GM18907 (cell line): ENCODE results near the gene SERPINE3.

Experiments used
- ATAC-seq: cut with Tn5 transposase; IDR thresholded peaks from one replicate; pipeline ENCODE4 v1.9.1; 2021; ENCODE audit warnings: mild to moderate bottlenecking, moderate library complexity; ENCODE audit not compliant: unreplicated experiment

SERPINE3 gene

GRCh38 chr13:51327961-51328360 lies 11.5 kb upstream of the SERPINE3 start:
- no peak for ATAC-seq

- no peak for ATAC-seq
Observed at GRCh38 chr13:51328488-51328887, 11.0 kb upstream of the SERPINE3 start.

DNA sequence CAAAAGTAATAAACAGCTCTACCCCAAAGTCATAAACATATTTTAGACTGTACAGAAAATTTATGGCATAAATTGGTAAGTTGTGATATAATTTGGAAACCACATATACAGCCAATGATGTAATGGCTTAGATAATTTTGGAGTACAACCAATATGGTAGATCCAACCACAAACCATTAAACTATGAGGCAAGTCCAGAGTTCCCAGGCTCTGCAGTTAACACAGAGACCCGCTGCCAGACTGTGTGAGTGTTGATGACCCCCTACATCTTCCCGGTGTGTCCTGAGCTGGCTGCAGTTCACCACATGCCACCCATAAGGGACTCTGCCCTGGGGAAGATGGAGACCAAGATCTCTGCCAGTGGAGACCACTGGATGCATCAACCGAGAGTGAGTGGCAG lies 9.9 kb upstream of the SERPINE3 start:
- no peak for ATAC-seq

- ATAC-seq = peak; percentile 30
Observed at GRCh38 chr13:51330791-51331190, 8.7 kb upstream of the SERPINE3 start.

DNA sequence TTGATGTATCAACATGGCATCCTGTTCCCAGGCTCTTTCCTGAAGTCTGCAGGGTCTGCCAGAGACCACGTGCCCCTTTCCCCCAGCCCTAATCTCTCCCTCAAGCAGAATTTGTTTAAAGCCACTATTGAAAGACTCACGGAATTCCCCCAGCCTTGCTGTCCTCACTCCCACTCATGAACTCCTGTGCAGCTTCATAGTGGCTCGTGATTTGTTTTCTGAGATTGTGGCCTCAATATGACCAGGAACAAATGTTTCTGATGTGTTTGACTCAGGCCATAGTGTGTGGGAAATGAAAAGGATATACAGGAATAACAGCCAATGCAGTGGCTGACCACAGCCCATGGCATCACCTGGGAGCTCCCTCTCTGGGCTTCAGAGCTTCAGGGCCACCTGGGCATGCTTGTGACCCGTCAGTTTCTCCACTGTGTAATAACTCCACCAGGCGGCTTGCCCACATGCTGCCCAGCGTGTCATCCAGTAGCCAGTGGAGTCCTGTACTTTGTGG lies 8.1 kb upstream of the SERPINE3 start:
- peak; percentile 63 for ATAC-seq

- ATAC-seq = no peak
Observed at GRCh38 chr13:51332566-51333361, 6.7 kb upstream of the SERPINE3 start.

DNA sequence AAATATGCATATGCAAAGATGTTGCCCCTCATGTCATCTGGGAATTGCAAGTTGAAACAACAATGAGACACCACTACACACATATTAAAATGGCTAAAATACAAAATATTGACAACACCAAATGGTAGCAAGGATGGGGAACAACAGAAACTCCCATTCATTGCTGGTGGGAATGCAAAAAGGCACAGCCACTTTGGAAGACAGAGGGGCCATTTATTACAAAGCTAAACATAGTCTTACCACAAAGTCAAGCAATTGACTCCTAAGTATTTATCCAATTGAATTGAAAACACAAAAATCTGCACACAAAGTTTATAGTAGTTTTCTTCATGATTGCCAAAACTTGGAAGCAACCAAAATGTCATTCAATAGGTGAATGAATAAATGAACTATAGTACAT lies 6.1 kb upstream of the SERPINE3 start:
- ATAC-seq = no peak

- ATAC-seq = no peak
Observed at GRCh38 chr13:51333826-51334225, 5.7 kb upstream of the SERPINE3 start.

GRCh38 chr13:51336746-51337145 lies 2.7 kb upstream of the SERPINE3 start:
- ATAC-seq = no peak

- no peak for ATAC-seq
Observed at GRCh38 chr13:51339952-51340732, 651 bp downstream of the SERPINE3 start.

- no peak for ATAC-seq
Observed at GRCh38 chr13:51341232-51341631, 1.7 kb downstream of the SERPINE3 start.

DNA sequence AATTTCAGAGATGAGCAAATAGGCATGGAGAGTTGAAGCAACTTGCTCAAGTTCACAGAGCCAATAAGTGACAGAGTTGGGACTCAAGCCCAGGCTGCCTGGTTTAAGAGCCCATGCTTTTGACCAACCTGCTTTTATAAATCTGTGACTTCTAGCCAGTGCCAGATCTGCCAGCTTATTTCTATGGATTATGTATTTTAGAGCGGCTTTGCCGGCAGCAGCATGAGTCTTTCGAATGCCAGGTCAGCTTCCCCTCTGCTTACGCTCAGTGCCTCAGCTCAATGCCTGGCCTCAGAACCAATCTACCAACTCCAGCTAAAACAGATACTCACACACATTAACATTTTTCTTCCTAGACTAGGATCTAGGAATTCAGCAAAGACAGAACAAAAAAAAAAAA lies 2.3 kb downstream of the SERPINE3 start:
- ATAC-seq = no peak

DNA sequence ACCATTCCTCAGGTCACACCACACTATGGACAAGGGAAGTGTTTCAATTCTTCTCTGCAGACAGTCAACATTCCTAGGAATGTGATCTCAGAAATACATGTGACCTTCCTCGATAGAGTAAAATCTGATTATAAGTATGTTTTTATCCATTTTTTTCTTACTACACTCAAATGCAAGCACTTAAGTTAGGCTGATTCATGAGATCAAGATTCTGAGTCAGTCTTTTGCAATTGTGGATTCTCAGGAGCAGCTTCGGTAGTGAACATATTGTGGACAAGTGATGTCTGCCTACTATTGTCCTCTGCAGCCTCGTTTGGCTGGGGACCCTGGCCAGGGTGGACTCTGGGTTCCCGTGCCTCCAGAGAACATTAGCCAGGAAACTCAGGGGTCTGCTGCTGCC lies 3.2 kb downstream of the SERPINE3 start:
- ATAC-seq = no peak

- no peak for ATAC-seq
Observed at GRCh38 chr13:51343475-51343874, 4.0 kb downstream of the SERPINE3 start.

DNA sequence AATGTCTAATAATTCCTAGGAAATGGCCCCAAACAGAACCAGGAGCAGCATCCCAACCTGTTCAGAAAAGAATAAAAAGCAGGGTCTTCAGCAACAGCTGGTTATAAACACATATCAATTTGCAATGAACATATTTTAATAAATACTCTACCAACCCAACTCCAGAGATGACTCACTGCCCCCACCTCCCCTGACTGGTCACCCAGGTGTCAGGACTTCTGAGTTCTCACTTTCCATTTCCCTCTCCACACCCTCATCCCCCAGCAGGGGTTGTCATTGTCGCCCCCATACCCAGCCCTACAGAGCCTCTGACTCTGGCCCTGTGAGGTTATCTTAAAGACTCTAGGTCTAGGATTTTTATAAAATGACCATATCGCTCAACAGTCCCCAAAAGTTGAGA lies 6.9 kb downstream of the SERPINE3 start:
- ATAC-seq = no peak

DNA sequence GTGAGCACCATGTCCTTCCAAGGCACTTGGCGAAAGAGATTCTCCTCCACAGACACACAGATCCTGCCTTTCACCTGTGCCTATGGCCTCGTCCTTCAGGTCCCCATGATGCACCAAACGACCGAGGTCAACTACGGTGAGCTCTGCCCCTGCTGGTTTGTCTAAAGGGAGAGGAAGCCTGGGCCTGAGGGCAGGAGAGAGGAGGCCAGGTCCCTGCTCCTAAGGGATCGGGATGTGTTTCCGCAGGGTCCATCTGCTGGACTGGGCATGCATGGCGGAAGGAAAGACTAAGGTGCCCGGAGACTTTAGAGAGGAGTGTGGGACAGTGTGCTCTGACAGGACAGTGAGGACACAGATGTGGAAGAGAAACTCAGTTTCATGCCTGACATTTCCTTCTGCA lies 7.6 kb downstream of the SERPINE3 start:
- no peak for ATAC-seq

GRCh38 chr13:51348069-51348967 lies 8.8 kb downstream of the SERPINE3 start:
- ATAC-seq = no peak

GRCh38 chr13:51349016-51349415 lies 9.5 kb downstream of the SERPINE3 start:
- no peak for ATAC-seq

GRCh38 chr13:51355217-51355616 lies 15.7 kb downstream of the SERPINE3 start:
- ATAC-seq = no peak

- ATAC-seq = no peak
Observed at GRCh38 chr13:51357928-51358595, 18.6 kb downstream of the SERPINE3 start.
